ENCODE data around the gene ADISSP.

- no peak for TF ChIP-seq CTCF (IDR thresholded peaks at IDR 0.05)
- TF ChIP-seq POLR2A (IDR thresholded peaks at IDR 0.05): no peak
- no peak for TF ChIP-seq POLR2AphosphoS5 (IDR thresholded peaks at IDR 0.05)
- no peak for TF ChIP-seq EP300 (IDR thresholded peaks at IDR 0.05)
Observed at GRCh38 chr20:3798373-3798768, 30.8 kb upstream of the ADISSP start.

Data from gastroesophageal sphincter (tissue), 3 donors.